Adipocyte (in vitro differentiated cells): Measurements from ENCODE around the gene CDH12.

Experiments
- DNase-seq: peaks from one replicate; pipeline ENCODE4 v3.0.0-alpha.2; 2015; ENCODE audit warnings: low read depth
- H3K27me3 ChIP-seq: replicated peaks from 2 replicates; pipeline ENCODE4 v1.7.0; 2013; ENCODE audit warnings: mild to moderate bottlenecking, low read length, moderate library complexity; ENCODE audit not compliant: control insufficient read depth, insufficient read depth
- H3K36me3 ChIP-seq: 2 replicates; pipeline ENCODE4 v1.7.0; 2013; ENCODE audit warnings: low read length, mild to moderate bottlenecking, moderate library complexity; ENCODE audit not compliant: control insufficient read depth, insufficient read depth, severe bottlenecking
- H3K4me1 ChIP-seq: 2 replicates; pipeline ENCODE4 v1.7.0; 2013; ENCODE audit warnings: mild to moderate bottlenecking, low read length, moderate library complexity; ENCODE audit not compliant: control insufficient read depth, insufficient read depth
- H3K4me3 ChIP-seq: 2 replicates; pipeline ENCODE4 v1.7.0; 2013; ENCODE audit warnings: mild to moderate bottlenecking, low read length, moderate library complexity
- H3K9ac ChIP-seq: 2 replicates; pipeline ENCODE4 v1.7.0; 2013; ENCODE audit warnings: mild to moderate bottlenecking, low read length, moderate library complexity
- H3K9me3 ChIP-seq: 2 replicates; pipeline ENCODE4 v1.7.0; 2013; ENCODE audit warnings: mild to moderate bottlenecking, low read length, moderate library complexity; ENCODE audit not compliant: control insufficient read depth

Gene CDH12

DNA sequence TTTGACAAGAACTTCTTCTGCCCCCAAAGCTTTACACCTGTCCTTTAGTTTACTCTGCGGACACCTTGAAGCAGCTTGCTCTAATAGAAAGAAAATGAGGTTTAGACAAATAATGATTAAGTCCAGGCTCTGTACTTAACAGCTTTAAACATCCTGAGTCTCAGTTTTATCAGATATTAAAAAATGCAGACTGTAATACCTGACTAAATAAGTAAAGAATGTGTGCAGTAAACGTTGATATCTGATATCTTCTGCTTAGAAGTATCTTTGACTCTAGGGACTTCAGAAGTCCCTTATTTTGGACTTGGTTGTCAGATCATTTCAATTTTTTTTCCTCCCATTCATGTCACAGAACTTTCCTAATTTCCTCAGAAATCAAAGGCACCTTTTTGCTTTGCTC lies 1060.4 kb downstream of the CDH12 start:
- peaks cover 4% of the 10 kb centered on the region for H3K4me1 ChIP-seq

GRCh38 chr5:21791304-21791703 lies 1061.8 kb downstream of the CDH12 start:
- Histone ChIP-seq H3K27me3 (no peaks in the 10 kb centered on the region), H3K36me3 (no peaks in the 10 kb centered on the region), H3K9me3 (peaks cover 4% of the 10 kb centered on the region), H3K4me3 (no peak overlapping the region), H3K9ac (no peak overlapping the region), H3K4me1 (peaks cover 4% of the 10 kb centered on the region)
- peak; percentile 35 for DNase-seq

More for the DNA sequence above, 1060.4 kb downstream of the CDH12 start:
- no peak for DNase-seq
- Histone ChIP-seq H3K27me3 (no peaks in the 10 kb centered on the region), H3K4me3 (no peak overlapping the region), H3K9me3 (no peaks in the 10 kb centered on the region), H3K9ac (no peak overlapping the region), H3K36me3 (no peaks in the 10 kb centered on the region)

- Histone ChIP-seq H3K27me3 (no peaks in the 10 kb centered on the region), H3K9me3 (peaks cover 4% of the 10 kb centered on the region), H3K36me3 (no peaks in the 10 kb centered on the region), H3K4me1 (no peaks in the 10 kb centered on the region), H3K4me3 (no peak overlapping the region), H3K9ac (no peak overlapping the region)
- DNase-seq = no peak
Observed at GRCh38 chr5:21784487-21784886, 1068.7 kb downstream of the CDH12 start.

DNA sequence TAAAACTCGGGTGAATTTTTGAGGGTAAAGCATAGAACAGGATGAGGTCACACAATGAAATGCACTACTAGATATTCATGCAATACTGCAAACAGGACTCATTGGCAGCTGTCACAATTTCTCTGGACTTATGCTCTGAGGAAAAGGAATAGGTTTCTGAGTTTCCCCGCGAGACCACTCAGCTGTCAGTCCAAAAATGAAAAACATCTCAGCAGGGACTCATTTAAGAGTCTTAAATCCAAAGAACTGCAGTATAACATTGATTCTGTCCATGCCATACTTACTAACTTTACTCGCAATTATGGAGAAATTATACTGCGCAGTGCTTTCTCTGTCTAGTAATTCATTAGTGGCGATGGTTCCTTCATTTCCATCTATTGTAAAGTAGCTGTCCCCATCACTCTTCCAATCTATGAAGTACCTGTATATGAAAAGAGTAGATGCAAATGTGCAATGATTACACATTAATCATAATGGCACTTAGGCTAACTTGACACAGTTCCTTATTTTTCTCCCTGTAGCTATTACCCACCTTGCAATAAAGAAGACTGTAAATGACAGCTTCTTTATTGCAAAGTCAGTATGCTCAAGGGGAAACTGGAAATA lies 1070.0 kb downstream of the CDH12 start:
- Histone ChIP-seq H3K4me1 (no peaks in the 10 kb centered on the region), H3K27me3 (no peaks in the 10 kb centered on the region), H3K9ac (no peak overlapping the region), H3K36me3 (no peaks in the 10 kb centered on the region), H3K9me3 (peaks cover 4% of the 10 kb centered on the region), H3K4me3 (no peak overlapping the region)
- DNase-seq = no peak

DNA sequence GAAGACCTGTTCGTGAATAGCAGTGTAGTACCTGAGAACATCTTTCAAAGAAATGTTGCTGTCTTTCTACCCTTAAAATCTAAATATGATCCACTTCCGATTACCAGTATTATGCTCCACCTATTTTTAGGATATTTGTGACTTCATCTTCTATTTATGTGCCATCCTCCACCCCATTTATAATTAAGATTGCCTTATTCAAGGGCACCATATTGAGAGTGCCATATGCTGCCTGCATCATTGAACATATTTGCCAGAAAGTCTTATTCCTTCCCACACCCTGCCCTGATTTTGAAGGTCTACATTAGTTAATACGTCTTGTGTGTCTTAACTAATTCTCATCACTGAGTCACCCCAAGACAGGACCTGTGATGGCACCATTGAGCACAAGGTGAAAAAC lies 1076.7 kb downstream of the CDH12 start:
- Histone ChIP-seq H3K36me3 (no peaks in the 10 kb centered on the region), H3K4me1 (no peaks in the 10 kb centered on the region), H3K9ac (no peak overlapping the region), H3K27me3 (no peaks in the 10 kb centered on the region), H3K4me3 (no peak overlapping the region), H3K9me3 (no peaks in the 10 kb centered on the region)
- DNase-seq = no peak

- no peaks in the 10 kb centered on the region for H3K27me3 ChIP-seq
- H3K4me1 ChIP-seq = no peaks in the 10 kb centered on the region
- no peak overlapping the region for H3K4me3 ChIP-seq
- no peak overlapping the region for H3K9ac ChIP-seq
- no peak for DNase-seq
- H3K36me3 ChIP-seq = no peaks in the 10 kb centered on the region
- H3K9me3 ChIP-seq = no peaks in the 10 kb centered on the region
Observed at GRCh38 chr5:21774801-21775200, 1078.3 kb downstream of the CDH12 start.

- H3K9ac ChIP-seq = no peak overlapping the region
- no peaks in the 10 kb centered on the region for H3K36me3 ChIP-seq
- H3K27me3 ChIP-seq = no peaks in the 10 kb centered on the region
- H3K9me3 ChIP-seq = no peaks in the 10 kb centered on the region
- DNase-seq = no peak
- H3K4me1 ChIP-seq = no peaks in the 10 kb centered on the region
- no peak overlapping the region for H3K4me3 ChIP-seq
Observed at GRCh38 chr5:21774281-21774680, 1078.9 kb downstream of the CDH12 start.

GRCh38 chr5:21773456-21773855 lies 1079.7 kb downstream of the CDH12 start:
- H3K27me3 ChIP-seq = no peaks in the 10 kb centered on the region
- no peak for DNase-seq
- H3K4me1 ChIP-seq = no peaks in the 10 kb centered on the region
- H3K36me3 ChIP-seq = no peaks in the 10 kb centered on the region
- H3K4me3 ChIP-seq = no peak overlapping the region
- H3K9ac ChIP-seq = no peak overlapping the region
- no peaks in the 10 kb centered on the region for H3K9me3 ChIP-seq

DNA sequence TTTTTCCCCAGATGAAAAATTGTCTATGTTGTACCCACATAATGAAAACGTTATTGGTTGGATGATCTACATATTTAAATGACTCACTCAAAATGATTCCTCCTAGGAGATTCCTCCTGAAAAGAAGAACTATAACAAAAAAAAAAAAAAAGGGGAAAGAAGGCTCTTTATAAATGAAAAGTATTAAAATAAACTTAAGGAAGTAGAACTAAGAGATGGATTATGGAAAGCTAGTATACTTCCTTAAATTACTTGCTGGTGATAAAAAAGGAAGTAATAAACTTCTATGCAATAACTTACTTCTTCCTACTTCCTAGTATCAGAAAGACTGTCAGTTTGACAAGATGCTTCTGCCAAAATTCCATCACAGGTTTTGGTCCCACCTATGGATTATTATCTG lies 1087.7 kb downstream of the CDH12 start:
- no peak overlapping the region for H3K4me3 ChIP-seq
- no peaks in the 10 kb centered on the region for H3K36me3 ChIP-seq
- H3K9ac ChIP-seq = no peak overlapping the region
- no peaks in the 10 kb centered on the region for H3K4me1 ChIP-seq
- DNase-seq = no peak
- H3K27me3 ChIP-seq = no peaks in the 10 kb centered on the region
- H3K9me3 ChIP-seq = no peaks in the 10 kb centered on the region

GRCh38 chr5:21739096-21739495 lies 1114.0 kb downstream of the CDH12 start:
- Histone ChIP-seq H3K9ac (no peak overlapping the region), H3K4me3 (no peak overlapping the region), H3K4me1 (no peaks in the 10 kb centered on the region), H3K27me3 (no peaks in the 10 kb centered on the region), H3K9me3 (no peaks in the 10 kb centered on the region), H3K36me3 (no peaks in the 10 kb centered on the region)
- DNase-seq = no peak

DNA sequence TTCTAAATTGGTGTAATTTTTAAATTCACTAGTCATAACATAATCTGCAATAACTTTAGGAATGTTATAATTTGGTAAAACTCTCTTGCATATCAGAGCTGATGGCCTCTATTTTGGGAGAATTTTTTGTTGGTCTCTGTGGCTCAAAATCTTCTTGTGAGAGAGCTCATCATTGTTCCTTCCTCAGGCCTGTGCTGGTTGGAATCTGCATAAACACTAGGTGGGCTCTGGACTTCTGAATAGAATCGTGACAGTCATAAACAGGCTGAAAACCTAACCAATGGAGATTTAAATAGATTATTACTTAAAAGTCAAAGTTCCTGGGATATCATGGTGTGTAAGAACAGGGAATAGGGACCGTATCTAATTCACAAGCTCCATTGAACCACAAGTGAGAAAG lies 1129.6 kb downstream of the CDH12 start:
- no peak overlapping the region for H3K9ac ChIP-seq
- H3K4me3 ChIP-seq = no peak overlapping the region
- DNase-seq = no peak
- H3K9me3 ChIP-seq = no peaks in the 10 kb centered on the region
- no peaks in the 10 kb centered on the region for H3K27me3 ChIP-seq
- H3K36me3 ChIP-seq = no peaks in the 10 kb centered on the region
- no peaks in the 10 kb centered on the region for H3K4me1 ChIP-seq
